Calu3 (cell line): ENCODE data around the gene LDB3. TPM values are rescaled to one million over a fixed set of nuclear protein-coding genes. Genes with fewer than 3 reads are reported as not detected.

ENCODE experiments used
- BruUV-seq: library from RNA; stranded (reverse); fragments of 400-500 nt; replicated peaks from 2 replicates; lab custom pipeline; 2021; lab: Mats Ljungman, UMichigan
- CTCF ChIA-PET: fragments of 300-600 bp; sonication (Branson Sonifier 250); formaldehyde crosslinking; loops from one replicate; lab custom pipeline; 2022; ENCODE audit warnings: antibody characterized with exemption; lab: Charles Lee
- DNase-seq: peaks from one replicate; pipeline ENCODE4 v3.0.0; 2022
- H3K27ac Mint-ChIP-seq: one replicate; pipeline ENCODE4 v1.8.0; 2022; ENCODE audit warnings: mixed read lengths; ENCODE audit not compliant: unreplicated experiment
- H3K27me3 Mint-ChIP-seq: one replicate; pipeline ENCODE4 v1.8.0; 2022; ENCODE audit warnings: mixed read lengths; ENCODE audit not compliant: unreplicated experiment
- H3K36me3 Mint-ChIP-seq: one replicate; pipeline ENCODE4 v1.8.0; 2022; ENCODE audit warnings: mild to moderate bottlenecking, moderate library complexity, mixed read lengths; ENCODE audit not compliant: insufficient read depth, unreplicated experiment
- H3K4me1 Mint-ChIP-seq: one replicate; pipeline ENCODE4 v1.8.0; 2022; ENCODE audit warnings: mild to moderate bottlenecking, low read depth, mixed read lengths; ENCODE audit not compliant: unreplicated experiment
- H3K4me3 Mint-ChIP-seq: one replicate; pipeline ENCODE4 v1.8.0; 2022; ENCODE audit warnings: mild to moderate bottlenecking, low read depth, moderate library complexity, mixed read lengths; ENCODE audit not compliant: unreplicated experiment
- H3K9me3 Mint-ChIP-seq: one replicate; pipeline ENCODE4 v1.8.0; 2022; ENCODE audit warnings: low read depth, mixed read lengths; ENCODE audit not compliant: unreplicated experiment
- intact Hi-C: fragments of 100-400 bp; cut with micrococcal nuclease; formaldehyde crosslinking; loops from one replicate; pipeline ENCODE4 v1.10.0; 2022; ENCODE audit not compliant: unreplicated experiment
- total RNA-seq: library from RNA; stranded (reverse); gene quantifications from 2 replicates; pipeline ENCODE4 v1.2.3, GENCODE V29; 2022
- TF ChIP-seq, protein P1 (sequence below): fragments of 200-600 bp; IDR thresholded peaks from one replicate; pipeline ENCODE4 v1.8.0; 2022; ENCODE audit warnings: antibody characterized with exemption; ENCODE audit not compliant: unreplicated experiment

The LDB3 gene
- total RNA-seq, 1 experiment from 2014 or later, result not detected

DNA sequence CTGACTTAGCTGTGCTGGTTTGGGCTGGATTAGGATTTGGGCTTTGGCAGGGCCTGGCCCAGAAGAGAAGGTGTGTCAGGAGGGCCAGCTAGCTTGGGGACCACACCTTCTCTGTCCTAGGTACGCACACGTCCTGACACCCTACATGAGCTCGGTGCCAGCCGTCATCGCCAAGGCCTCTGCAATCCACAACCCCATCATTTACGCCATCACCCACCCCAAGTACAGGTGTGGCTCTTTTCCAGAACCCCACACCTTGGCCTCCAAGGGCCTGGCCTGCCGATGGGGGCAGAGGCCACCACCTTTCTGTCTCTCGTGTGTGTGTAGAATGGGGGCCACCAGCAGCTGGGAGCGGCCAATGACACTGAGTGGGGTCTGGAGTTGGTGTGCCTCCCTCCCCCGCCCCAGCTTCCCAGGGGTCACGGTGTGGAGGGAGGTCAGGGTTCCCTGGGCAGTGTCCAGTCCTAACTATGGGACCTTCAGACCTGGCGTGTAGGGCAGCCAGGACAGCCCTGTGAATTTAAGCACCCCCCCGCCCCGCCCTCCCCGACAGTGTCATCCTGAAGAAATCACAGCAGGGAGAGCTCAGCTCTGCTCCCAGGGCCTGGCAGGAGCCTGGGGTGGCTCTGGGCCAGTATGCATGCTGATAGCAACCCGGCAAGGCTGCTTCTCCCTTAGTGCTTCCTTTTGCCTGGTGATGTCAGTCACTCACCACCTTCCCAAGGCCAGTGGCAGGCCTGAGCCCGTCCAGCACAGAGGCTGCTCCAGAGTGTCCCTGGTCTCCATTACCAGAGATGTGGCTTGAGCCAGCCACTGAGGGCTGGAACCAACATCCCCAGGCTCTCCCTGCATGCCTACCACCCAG is 6.9 kb upstream of the LDB3 start:
- H3K27ac Mint-ChIP-seq, result no peak overlapping the region
- DNase-seq, result no peak
- intact Hi-C loops, result no loop called here
- CTCF ChIA-PET, result no interaction called here
- no peaks in the 10 kb centered on the region for H3K36me3 Mint-ChIP-seq
- BruUV-seq, result no TSS peak
- peaks cover 54% of the 10 kb centered on the region for H3K27me3 Mint-ChIP-seq
- H3K9me3 Mint-ChIP-seq, result no peaks in the 10 kb centered on the region
- TF ChIP-seq, protein P1, sequence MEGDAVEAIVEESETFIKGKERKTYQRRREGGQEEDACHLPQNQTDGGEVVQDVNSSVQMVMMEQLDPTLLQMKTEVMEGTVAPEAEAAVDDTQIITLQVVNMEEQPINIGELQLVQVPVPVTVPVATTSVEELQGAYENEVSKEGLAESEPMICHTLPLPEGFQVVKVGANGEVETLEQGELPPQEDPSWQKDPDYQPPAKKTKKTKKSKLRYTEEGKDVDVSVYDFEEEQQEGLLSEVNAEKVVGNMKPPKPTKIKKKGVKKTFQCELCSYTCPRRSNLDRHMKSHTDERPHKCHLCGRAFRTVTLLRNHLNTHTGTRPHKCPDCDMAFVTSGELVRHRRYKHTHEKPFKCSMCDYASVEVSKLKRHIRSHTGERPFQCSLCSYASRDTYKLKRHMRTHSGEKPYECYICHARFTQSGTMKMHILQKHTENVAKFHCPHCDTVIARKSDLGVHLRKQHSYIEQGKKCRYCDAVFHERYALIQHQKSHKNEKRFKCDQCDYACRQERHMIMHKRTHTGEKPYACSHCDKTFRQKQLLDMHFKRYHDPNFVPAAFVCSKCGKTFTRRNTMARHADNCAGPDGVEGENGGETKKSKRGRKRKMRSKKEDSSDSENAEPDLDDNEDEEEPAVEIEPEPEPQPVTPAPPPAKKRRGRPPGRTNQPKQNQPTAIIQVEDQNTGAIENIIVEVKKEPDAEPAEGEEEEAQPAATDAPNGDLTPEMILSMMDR, result no peak
- no peak overlapping the region for H3K4me3 Mint-ChIP-seq
- no peaks in the 10 kb centered on the region for H3K4me1 Mint-ChIP-seq

DNA sequence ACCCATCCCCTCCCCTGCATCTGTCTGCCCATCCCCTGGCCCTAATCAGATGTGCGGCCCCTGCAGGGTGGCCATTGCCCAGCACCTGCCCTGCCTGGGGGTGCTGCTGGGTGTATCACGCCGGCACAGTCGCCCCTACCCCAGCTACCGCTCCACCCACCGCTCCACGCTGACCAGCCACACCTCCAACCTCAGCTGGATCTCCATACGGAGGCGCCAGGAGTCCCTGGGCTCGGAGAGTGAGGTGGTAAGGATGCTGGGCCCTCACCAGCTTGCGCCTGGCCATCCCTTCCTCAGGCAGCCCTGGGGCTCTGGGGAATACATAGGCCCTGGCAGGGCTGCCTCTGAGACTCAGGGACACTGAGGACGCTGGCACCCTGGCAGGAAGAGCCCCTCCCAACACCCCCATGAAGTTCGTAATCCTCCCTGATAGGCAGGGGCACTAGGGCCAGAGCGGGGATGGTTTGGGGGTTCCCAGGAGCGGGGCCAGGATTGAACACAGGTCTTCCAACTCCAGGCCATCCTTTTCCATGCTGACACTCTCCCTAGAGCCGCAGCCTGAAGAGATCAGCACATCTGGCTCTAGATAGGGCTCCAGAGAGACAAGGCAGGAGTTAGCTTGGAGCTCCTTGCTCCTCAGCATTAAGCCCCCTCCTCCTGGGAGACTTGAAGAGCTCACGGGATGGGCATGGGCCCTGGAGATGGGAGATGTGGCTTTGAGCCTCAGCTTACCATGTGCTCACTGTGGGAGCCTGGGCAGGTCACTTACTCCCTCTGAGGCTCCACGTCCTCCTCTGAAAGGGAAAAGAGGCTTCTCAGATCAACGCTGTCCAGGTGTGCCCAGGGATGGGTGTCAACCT is 5.9 kb upstream of the LDB3 start:
- Mint-ChIP-seq H3K4me1 (no peaks in the 10 kb centered on the region), H3K27ac (no peak overlapping the region), H3K36me3 (no peaks in the 10 kb centered on the region), H3K27me3 (peaks cover 44% of the 10 kb centered on the region), H3K4me3 (no peak overlapping the region), H3K9me3 (no peaks in the 10 kb centered on the region)
- TF ChIP-seq, protein P1, result no peak
- intact Hi-C loops, result no loop called here
- CTCF ChIA-PET, result no interaction called here
- DNase-seq, result no peak
- no TSS peak for BruUV-seq

DNA sequence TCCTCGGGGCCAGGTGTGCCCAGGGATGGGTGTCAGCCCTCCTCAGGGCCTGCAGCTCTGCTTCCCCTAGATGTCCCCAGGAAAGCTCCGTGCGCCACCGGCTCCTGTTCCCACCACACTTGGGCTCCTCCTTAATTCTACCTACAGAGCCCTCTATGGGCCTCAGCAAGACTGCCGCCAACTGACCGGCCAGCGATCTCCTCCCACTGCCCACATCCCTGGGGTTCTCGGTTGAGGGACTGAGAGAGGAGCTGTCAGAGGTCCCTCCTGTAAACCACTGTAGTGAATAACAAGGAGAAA is 5.3 kb upstream of the LDB3 start:
- CTCF ChIA-PET, result no interaction called here
- Mint-ChIP-seq H3K27ac (no peak overlapping the region), H3K36me3 (no peaks in the 10 kb centered on the region), H3K4me1 (peaks cover 4% of the 10 kb centered on the region), H3K4me3 (no peak overlapping the region), H3K9me3 (no peaks in the 10 kb centered on the region), H3K27me3 (peaks cover 38% of the 10 kb centered on the region)
- BruUV-seq, result no TSS peak
- intact Hi-C loops, result no loop called here
- DNase-seq, result no peak
- TF ChIP-seq, protein P1, result no peak

DNA sequence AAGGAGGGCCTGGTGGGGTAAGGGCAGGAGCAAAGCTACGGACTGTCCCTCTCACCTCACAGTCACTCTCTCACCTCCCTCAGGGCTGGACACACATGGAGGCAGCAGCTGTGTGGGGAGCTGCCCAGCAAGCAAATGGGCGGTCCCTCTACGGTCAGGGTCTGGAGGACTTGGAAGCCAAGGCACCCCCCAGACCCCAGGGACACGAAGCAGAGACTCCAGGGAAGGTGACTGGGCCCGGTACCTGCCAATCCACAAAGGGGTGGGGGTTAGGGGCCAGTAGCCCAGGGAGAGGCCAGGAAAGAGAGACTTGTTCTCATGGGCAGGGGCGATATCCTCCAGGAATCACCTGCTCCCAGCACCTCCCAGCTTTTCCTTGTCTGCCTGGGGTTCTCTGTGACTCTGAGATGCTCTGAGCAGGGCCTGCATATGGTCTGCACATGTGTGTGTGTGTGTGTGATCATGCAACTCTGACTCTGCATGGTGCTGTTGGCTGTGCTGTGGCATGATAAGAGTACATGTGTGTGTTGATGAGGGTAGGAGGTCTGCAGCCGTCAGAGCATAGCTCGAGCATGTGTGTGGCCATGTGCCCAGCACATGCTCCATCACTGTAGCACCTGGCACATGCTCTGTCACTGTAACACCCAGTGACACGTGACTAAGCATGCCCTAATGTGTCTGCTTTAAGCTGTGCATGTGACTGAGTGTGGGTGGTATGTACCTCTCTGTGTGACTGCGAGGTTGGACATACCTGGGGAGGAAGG is 4.6 kb upstream of the LDB3 start:
- Mint-ChIP-seq H3K27me3 (peaks cover 37% of the 10 kb centered on the region), H3K9me3 (no peaks in the 10 kb centered on the region), H3K36me3 (no peaks in the 10 kb centered on the region), H3K27ac (no peak overlapping the region), H3K4me3 (no peak overlapping the region), H3K4me1 (peaks cover 11% of the 10 kb centered on the region)
- no peak for DNase-seq
- BruUV-seq, result no TSS peak
- intact Hi-C loops, result no loop called here
- CTCF ChIA-PET, result interaction anchor here (0.6 kb wide), 1 partner anchor 479 kb away, joined by 3 read pairs; no protein-coding TSS in a partner anchor
- TF ChIP-seq, protein P1, result no peak
